Effector CD4-positive, alpha-beta T cell (primary cell): ENCODE measurements around the gene GABBR2.

Experiments used
- DNase-seq: peaks from one replicate; pipeline ENCODE4 v3.0.0-alpha.2; 2020

GABBR2 gene

GRCh38 chr9:98333703-98334582, 374.8 kb downstream of the GABBR2 start:
- DNase-seq: no peak

- no peak for DNase-seq
These were observed 376.3 kb downstream of the GABBR2 start for GRCh38 chr9:98332405-98332831.

- DNase-seq: no peak
These were observed 377.0 kb downstream of the GABBR2 start for GRCh38 chr9:98331536-98332259.

- DNase-seq: no peak
These were observed 377.9 kb downstream of the GABBR2 start for GRCh38 chr9:98330831-98331230.

- DNase-seq: no peak
These were observed 378.8 kb downstream of the GABBR2 start for GRCh38 chr9:98329904-98330303.

GRCh38 chr9:98329281-98329680, 379.5 kb downstream of the GABBR2 start:
- no peak for DNase-seq

- DNase-seq: no peak
These were observed 380.0 kb downstream of the GABBR2 start for GRCh38 chr9:98328770-98329169.

GRCh38 chr9:98328141-98328540, 380.6 kb downstream of the GABBR2 start:
- DNase-seq: no peak

- no peak for DNase-seq
These were observed 381.5 kb downstream of the GABBR2 start for GRCh38 chr9:98327249-98327561.

- DNase-seq: no peak
These were observed 382.1 kb downstream of the GABBR2 start for GRCh38 chr9:98326459-98327248.

- no peak for DNase-seq
These were observed 383.9 kb downstream of the GABBR2 start for GRCh38 chr9:98324801-98325200.

- DNase-seq: no peak
These were observed 385.0 kb downstream of the GABBR2 start for GRCh38 chr9:98323831-98324135.

- no peak for DNase-seq
These were observed 385.5 kb downstream of the GABBR2 start for GRCh38 chr9:98323051-98323830.

GRCh38 chr9:98321269-98321668, 387.5 kb downstream of the GABBR2 start:
- DNase-seq: no peak

GRCh38 chr9:98318834-98319478, 389.8 kb downstream of the GABBR2 start:
- no peak for DNase-seq

- DNase-seq: no peak
These were observed 390.5 kb downstream of the GABBR2 start for GRCh38 chr9:98318041-98318790.

GRCh38 chr9:98317134-98317857, 391.4 kb downstream of the GABBR2 start:
- no peak for DNase-seq

- no peak for DNase-seq
These were observed 392.1 kb downstream of the GABBR2 start for GRCh38 chr9:98316445-98317133.

- peak; percentile 77 for DNase-seq
These were observed 393.1 kb downstream of the GABBR2 start for GRCh38 chr9:98315551-98316060.

- no peak for DNase-seq
These were observed 393.7 kb downstream of the GABBR2 start for GRCh38 chr9:98315067-98315453.
